Cortex of kidney (tissue), 1 donor: ENCODE data around the gene RRP36.
"Not testable (repeated sequence)": the region's sequence is repeated elsewhere in the genome, so short reads cannot be mapped to it uniquely, and the experiment has no call there.

Source experiments
- DNase-seq: peaks from one replicate; lab custom pipeline; 2025; lab: John Stamatoyannopoulos, UW

Gene RRP36

DNA sequence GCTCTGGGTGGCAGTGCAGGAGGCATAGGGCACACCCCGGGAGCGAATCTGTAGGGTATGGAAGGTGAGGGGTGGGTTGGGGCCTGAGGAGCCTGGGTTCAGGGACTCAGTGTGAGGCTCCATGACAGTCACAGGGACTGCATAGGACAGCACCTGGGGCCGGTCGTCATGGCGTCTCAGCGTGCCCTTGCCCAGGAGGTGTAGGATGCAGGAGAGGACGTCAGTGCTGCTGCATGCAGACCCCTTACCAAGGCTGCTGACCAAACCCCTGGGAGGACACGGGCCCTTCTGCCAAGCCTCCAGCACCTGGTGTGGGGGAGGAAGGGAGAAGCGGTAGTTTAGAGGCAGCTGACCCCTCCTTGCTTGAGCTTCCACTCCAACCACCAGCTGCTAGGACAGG is 16.3 kb downstream of the RRP36 start:
- no peak for DNase-seq

DNA sequence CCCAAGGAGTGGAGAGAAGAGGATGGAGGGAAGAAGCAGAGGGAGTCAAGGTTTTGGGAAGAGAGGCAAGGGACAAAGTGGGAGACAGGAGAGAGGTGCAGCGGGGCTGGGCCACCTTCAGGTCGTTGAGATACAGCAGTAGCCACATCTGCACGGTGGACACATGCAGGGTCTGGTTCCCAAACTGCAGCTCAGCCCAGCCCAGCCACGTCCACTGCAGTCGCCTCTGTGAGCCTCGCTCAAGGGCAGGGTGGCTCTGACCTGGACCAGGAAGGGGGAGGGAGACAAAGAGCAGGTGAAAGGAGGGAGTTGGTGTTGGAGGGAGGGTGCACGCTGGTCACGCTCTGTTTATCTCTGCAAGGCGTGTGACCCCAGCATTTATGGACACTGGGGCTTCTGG is 17.3 kb downstream of the RRP36 start:
- DNase-seq, result no peak

DNA sequence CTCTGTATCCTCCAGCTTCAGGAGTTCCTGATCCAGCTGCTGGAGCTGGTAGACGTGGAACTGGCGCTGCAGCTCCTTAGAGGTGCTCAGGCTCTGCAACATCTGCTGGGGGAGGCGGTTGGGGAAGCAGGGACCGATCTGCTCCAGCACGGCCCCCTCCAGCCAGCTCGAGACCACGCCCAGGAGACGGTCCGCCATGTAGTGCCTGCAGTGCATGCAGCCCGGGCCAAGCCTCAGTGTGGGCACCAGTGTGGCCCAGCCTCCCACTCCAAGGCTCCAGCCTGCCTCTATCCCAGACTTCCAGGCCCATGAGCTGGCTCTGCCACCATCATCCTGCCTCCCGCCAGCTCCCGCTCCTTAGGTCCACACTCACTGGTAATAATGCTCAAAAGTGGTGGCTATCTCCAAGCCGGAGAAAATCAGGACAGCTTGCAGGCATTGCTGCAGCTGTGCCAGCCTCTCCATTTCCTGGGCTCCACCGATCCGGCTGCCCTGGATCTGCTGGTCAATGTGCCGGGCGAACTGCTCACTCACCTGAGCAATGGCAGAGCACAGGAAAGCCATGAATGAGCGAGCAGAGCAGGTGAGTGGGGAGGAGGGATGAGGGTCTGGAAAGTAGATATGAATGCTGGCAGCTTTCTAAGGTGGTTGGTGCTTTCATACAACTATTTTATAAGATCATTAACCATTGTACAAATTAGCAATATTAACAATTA is 19.3 kb downstream of the RRP36 start:
- no peak for DNase-seq

DNA sequence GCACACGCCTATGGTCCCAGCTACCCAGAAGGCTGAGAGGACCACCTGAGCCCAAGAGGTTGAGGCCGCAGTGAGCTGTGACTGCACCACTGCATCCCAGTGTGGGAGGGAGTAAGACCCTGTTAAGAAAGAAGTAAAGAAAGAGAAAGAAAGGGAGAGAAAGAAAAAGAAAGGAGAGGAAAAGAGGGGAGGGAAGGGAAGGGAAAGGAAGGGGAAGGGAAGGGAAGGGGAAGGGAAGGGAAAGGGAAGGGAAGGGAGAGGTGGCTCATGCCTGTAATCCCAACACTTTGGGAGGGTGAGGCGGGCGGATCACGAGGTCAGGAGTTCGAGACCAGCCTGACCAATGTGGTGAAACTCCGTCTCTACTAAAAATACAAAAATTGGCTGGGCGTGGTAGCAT is 20.1 kb downstream of the RRP36 start:
- not testable (repeated sequence) for DNase-seq

DNA sequence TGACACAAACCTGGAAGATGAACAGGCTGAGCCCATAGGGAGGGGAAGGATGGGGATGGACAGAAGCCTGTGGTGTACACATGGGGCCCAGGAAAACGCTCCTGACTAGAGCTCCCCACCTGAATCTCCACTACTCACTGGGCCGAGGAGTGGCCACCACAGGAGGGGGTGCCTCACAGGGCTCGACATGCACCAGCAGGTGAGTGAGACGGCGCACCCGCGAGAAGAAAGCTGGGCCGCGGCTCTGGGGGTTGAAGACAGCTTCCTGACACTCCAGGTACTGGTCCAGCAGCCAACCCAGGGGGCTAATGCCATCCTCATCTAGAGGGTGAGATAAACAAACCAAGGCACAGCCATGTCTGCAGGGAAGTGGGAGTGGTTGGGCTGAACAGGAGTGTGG is 21.9 kb downstream of the RRP36 start:
- no peak for DNase-seq

DNA sequence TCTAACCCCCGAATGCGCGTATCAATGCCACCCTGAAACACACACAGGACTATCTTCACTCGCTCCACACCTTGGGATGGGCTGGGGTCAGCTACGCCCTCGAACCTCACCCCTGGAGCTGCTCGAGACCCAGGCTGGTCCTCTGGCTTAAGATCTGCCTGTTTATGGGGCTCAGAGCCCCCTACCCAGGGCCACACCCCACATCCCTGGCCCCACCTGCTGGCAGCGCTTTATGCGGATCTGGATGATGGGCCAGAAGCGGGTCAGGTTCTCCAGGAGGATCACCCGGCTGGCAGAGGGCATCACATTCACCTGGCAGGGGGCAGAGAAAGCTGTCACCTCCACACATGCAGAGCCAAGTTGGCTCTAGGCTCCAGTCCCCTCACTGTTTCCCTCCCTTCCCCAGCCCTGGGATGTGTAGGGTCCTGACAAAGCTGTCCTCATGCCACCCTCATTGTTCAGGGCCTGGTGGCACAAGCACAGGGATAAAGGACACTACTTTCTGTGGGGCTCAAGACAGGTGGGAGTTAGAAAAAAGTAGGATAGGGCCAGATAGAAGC is 24.0 kb downstream of the RRP36 start:
- no peak for DNase-seq

DNA sequence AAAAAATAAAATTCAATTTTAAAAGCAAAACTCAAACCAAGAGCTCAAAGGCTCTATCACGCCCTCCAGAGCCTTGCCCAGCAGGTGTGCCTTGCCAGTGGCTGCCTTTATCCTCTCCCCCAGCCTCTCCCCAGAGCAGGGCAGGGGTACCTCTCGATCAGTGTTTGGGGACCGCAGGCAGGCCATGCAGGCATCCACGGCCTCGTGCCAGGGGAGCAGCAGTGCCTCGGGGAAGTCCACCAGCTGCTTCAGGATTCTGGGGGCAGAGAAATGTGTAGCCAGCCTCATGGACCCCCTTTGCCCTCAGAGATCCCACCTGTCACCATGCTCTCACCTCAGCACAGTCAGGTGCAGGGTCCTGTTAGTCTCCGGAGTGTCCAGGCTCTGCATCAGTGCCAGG is 26.6 kb downstream of the RRP36 start:
- no peak for DNase-seq

DNA sequence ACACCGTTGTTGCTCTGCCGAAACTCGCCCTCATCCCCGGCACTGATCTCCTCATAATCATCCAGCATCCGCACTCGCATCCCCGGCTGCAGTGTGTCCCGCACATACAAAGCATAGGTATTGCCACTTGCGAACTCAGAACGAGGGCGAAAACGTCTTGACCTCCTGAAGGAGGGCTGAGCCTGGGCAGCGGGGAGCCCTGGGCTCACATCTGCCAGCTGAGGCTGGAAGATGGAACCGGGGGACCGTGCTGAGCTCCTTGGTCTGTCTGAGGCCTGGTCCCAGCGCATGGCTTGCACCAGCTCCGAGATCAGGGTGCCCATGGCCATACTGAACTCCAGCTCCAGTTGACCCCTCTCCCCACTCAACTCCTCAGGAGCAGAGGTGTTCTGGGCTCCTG is 29.6 kb downstream of the RRP36 start:
- DNase-seq, result no peak

DNA sequence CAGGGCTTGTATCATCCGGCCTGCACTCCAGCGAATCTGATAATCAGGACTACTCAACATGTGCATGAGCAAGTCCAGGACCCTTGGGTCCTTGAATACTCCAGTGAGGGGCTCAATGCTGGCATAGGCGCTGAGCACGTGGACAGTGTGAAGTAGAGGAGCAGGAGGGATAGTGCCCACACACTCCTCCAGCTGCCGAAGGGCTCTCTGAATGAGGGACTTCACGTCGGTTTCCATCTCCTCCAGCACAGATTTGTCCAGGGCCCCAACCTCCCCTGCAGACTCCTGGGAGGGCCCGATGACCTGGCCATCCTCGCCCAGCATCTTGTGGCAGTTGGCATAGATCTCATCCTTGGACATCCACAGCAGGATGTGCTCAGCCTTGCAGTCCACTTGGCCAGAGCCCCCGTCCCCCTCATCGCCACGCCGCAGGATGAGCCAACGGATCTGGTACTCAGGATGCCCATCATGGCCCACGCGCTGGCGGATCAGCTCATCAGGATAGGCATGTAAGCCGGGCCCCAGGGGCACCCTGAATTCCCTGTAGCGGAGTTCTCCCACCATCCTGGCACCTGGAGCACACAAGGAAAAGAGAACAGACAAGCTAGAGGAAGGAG is 30.9 kb downstream of the RRP36 start:
- DNase-seq, result no peak

DNA sequence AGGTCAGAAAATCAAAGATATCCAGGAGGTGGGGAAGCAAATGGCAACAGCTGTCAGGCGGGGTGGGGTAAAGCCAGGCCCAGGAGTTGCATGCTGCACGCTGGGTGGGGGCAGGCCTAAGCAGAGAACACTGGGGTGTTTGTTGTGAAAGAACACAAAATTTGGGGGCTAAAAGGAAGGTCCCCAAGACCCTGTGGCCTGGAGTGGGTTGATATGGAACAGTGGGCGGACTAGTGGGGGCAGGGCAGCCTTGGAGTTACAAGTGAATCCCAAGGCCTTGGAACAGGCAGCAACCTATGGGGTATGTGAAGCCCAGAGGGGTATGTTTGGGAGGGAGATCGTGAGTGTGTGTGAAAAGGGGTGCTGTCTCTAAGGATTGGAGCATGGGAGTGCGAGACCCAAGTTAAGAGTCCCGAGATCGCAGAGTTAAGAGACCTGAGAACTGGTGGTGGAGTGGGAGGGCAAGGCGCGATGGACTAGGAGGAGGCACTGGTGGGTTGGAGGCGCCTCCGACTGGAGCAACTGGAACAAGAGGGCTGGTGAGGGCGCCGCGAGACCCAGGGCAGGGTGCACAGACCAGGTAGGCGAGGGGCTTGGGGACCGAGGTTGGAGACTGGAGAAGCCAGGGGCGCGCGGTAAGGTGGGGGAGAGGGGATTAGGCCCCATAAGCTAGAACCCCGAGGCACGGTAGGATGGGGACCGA is 31.6 kb downstream of the RRP36 start:
- DNase-seq, result no peak

DNA sequence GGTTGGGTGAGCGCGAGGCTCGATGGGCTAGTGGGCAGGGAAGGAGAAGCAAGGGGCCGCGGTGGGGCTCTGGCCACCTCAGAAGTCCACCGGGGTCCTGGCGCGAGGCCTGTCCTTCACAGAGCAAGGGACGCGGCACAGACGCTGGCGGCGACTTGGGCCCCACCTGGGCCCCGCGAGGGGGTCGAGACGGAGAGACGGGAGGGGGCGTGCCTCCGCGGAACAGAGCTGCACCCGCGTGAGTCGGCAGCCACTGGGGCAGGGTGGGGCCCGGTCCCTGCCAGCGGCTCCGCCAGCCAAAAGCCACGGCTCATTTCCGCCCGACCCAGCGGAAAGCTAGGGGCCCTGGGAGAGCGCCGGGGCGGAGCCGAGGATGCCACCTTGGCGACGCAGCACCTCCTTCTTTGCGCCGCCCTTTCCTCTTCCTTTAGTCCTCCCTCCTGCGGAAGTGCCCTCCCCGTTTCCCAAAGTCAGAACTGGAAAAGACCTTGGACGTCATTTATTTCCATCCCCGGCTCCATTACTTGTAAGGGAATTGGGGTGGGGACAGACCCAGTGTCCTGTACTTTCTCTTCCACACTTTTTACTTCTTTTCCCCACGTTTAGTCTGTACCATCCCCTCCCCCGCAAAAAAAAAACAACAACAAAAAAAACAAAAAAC is 32.3 kb downstream of the RRP36 start, which contains the start of gene CUL7:
CUL7 (minus strand) TSS at position 307 of the 661 bp plus-strand sequence. CDS start 1,063 bp downstream, outside the sequence.
- DNase-seq, result no peak

DNA sequence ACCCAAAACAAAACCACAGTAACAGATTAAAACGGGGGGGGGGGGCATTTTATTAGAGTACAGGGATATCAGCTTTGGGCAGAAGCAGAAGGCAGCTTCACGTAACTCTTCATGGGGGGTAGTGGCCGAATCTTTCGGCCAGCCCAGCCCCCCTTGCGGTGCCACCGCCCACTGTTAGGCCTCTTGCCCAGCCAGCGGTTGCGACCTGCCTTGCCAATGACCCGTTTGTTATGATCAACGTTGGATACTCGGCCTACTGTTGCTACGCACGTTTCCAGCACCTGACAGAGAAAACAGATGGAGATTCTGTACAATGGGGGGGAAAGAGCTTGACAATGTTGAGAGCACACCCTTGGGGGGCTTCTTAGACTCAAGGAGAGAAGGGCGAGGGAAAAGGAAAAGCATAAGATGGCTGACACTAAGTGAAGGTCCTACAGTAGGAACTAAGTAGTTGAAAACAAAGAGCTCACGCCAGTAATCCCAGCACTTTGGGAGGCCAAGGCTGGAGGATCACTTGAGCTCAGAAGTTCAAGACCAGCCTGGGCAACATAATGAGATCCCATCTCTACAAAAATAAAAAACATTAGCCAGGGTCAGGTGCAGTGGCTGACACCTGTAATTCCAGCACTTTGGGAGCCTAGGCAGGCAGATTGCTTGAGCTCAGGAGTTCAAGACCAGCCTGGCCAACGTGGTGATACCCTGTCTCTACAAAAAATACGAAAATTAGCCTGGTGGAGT is 33.0 kb downstream of the RRP36 start:
- DNase-seq, result no peak

DNA sequence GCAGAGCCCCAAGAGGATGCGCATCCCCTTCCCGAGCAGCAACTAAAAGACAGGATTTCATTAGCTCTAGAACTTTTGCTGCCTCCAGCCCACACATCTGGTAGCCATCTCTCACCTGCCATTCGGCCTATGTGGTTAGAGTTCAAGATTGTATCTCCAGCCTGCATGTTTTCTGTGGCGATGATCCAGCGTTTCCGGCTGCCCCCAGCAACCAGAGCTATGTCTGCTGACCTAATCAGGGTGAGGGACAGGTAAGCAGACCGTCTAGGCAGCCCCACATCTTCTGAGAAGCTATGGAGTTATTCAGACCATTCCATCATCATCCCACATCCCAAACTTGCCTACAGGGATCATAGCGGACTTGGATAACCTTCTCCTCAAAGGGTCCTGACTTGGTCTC is 34.5 kb downstream of the RRP36 start:
- DNase-seq, result no peak

DNA sequence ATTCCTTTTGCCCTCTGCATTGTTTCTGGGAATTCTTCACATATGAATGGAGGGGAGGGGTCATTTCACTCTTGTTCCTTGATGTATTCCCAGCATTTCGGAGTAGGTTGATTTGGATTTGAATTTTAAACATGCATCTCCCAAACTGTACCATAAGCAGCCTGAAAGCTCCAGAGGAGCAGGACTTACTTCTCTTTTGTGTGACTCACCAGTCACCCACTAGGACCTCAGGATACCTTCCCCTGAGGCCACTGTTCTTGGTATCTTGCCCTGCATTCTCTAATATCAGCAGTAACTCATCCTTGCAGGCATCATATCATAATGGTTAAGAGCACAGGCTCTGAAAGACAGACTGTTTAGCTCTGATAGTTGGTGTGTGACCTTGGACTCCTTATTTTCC is 37.1 kb downstream of the RRP36 start:
- no peak for DNase-seq

DNA sequence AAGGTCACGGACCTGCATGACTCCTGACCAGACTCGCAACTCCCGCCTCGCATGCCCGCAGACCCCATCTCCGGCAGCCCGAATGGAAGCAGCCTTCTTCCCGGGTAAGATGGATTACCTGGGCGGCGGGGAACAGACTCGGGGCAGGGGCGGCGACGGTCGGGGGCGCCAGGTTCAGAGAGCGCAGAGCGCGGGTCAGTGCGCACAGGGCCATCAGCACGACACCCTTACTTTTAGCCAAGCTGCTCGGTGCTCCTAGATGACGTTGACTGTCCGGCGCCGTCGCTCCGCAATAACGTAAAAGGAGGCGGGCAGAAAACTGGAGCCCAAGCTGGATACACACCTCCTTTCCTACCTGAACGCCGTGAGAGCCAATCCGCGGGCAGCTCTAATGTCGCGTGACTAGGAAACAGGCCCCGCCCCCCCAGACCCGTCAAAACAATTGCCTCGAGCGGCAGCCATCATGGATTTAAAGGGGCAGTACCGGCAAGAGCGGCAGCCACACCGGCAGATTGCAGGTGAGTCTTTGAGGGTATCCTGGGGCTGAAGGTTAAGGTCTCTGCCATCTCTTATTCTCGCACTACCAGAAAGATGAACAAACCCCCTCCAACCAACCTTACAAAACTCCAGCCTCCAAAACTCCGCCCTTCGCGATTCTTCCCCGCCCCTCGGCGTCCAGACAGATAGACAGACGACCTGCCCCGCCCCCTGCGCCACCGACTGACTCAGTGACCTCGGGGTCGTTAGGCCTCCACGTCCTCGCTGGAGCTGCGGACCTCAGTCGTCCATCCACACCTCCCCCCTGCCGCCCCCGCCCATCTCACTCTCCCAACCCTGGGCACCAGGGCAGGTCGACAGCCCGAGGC is 38.0 kb downstream of the RRP36 start, which contains the start of the genes KLC4 and MRPL2:
KLC4 (plus strand) TSS at position 464 of the 866 bp plus-strand sequence. CDS start 1,705 bp downstream, outside the sequence.
MRPL2 (minus strand) TSS at position 267 of the 866 bp plus-strand sequence; CDS start at position 214, 53 bp downstream.
- DNase-seq, result peak; percentile 15

DNA sequence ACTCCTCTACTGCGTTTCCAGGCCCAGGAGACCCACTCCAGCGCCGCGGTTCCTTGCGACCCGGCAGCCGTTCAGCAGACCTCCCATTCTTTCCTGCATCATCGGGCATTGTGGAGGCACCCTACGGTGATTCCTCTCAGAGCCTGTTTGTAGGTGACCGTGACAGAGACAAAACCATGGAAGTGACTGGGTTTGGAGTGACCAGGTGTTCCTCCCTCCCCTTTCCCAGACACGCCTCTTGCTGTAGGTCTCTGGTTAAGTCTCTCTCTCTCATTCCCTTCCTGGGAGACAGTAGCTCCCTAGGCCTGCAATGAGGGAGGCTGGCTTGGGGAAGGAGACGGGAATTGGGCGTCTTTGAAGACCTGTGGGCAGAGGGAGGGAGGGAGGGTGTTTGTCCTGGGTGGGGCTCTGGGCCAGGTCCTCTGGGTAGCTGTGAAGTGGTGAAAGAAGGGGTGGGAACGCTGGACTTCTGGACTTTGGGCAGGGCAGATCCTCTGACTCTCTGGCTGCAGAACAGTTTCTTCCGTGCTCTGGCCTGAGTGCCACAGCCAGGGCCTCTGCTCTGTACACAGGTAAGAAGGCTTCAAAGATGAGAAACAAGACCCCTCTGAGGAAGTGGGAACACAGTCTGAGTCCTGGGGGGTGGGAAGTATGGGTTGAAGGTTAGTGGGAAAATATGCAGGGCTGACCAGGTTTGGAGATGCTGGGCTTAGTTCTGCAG is 38.8 kb downstream of the RRP36 start:
- DNase-seq, result no peak

DNA sequence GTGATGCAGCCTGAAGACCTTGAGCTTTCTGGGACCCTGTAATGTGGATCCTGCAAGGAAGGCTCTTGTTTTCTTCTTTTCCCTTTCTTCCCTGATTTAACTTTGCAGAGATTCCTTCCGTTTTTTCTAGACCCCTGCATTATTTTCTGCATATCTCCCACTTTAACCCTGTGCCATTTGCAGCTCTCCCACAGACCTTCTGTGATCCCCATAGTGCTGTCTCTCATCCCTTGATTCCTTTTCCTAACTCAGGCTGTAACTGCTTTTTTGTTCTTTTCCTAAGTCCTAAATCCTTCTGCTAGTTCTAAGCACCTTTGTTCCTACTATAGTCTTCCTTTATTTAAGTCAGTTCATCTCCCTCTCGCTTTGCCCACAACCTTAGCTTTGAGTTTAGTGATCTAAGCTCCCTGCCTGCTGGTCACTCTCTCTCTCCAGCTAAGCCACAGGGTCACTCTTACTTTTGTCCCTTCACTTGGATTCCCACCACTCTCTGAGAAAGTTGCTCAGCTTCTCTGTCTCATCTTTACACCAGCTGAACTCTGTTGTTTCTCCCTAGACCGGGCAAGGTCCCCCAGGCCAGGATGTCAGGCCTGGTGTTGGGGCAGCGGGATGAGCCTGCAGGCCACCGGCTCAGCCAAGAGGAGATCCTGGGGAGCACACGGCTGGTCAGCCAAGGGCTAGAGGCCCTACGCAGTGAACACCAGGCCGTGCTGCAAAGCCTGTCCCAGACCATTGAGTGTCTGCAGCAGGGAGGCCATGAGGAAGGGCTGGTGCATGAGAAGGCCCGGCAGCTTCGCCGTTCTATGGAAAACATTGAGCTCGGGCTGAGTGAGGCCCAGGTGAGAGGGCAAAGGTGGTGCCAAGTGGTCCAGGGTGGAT is 39.6 kb downstream of the RRP36 start:
- DNase-seq, result no peak

DNA sequence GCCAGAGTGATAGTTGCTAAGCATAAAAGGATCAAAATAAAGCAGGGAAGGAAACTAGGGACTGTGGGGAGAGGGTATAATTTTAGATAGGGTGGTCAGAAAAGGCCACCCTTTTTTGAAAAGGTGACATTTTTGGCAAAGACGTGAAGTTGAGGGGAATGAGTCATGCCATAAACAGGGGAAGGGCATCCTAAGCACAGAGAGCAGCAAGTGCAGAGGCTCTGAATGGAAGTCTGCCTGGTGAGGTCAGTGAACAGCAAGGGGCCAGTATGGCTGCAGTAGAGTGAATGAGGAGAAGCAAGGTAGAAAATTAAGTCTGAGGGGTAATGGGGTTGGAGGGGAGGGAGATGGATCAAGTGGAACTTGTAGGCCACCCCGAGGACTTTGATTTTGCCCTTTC is 40.4 kb downstream of the RRP36 start:
- DNase-seq, result no peak

DNA sequence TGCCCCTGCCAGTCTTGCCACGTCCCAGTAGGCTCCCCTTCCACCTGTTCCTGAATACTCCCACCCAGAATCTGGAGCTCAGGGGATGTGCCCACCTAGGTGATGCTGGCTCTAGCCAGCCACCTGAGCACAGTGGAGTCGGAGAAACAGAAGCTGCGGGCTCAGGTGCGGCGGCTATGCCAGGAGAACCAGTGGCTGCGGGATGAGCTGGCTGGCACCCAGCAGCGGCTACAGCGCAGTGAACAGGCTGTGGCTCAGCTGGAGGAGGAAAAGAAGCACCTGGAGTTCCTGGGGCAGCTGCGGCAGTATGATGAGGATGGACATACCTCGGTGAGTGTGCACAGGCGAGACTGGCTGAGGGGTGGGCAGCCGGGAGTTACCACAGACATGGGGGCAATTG is 41.4 kb downstream of the RRP36 start:
- no peak for DNase-seq
